HepG2 (cell line): ENCODE data around the gene HSCB. TPM values are rescaled to one million over a fixed set of nuclear protein-coding genes. Genes with fewer than 3 reads are reported as not detected.

Experiments
- JUNB ChIP-seq: sonication (generic); formaldehyde crosslinking; IDR thresholded peaks from 2 replicates; pipeline ENCODE4 v1.8.0; 2022; ENCODE audit warnings: missing genetic modification reagents, mild to moderate bottlenecking, borderline replicate concordance
- MAZ ChIP-seq, 2 experiments: sonication (generic) in 1 of 2; formaldehyde crosslinking in 1 of 2; IDR thresholded peaks; 2 replicates each; pipeline versions ENCODE4 v1.5.0 to v1.6.1; 2012 to 2020; ENCODE audit warnings: low read depth in 2 of 2, mild to moderate bottlenecking in 2 of 2, borderline replicate concordance in 1 of 2, improper control_type of control experiment in 1 of 2, low read length in 1 of 2, missing genetic modification reagents in 1 of 2, moderate library complexity in 1 of 2
- MEIS1 ChIP-seq: sonication (generic); formaldehyde crosslinking; IDR thresholded peaks from 2 replicates; pipeline ENCODE4 v1.9.0; 2021; ENCODE audit warnings: mild to moderate bottlenecking, missing genetic modification reagents, moderate library complexity, borderline replicate concordance
- MNT ChIP-seq: fragments of 450-650 bp; IDR thresholded peaks from 2 replicates; pipeline ENCODE4 v1.6.1; 2016
- NFYC ChIP-seq: IDR thresholded peaks from 2 replicates; pipeline ENCODE4 v1.6.1; 2016; ENCODE audit warnings: missing genetic modification reagents, missing compliant biosample characterization
- RARA ChIP-seq: IDR thresholded peaks from 2 replicates; pipeline ENCODE4 v1.6.1; 2016; ENCODE audit warnings: missing genetic modification reagents, missing compliant biosample characterization
- RERE ChIP-seq: IDR thresholded peaks from 2 replicates; pipeline ENCODE4 v1.6.1; 2016; ENCODE audit warnings: low read depth, missing genetic modification reagents, missing compliant biosample characterization
- ZNF235 ChIP-seq: sonication (generic); formaldehyde crosslinking; IDR thresholded peaks from 2 replicates; pipeline ENCODE4 v1.8.1; 2023; ENCODE audit warnings: mild to moderate bottlenecking, missing genetic modification reagents, borderline replicate concordance
- ZZZ3 ChIP-seq: sonication (generic); formaldehyde crosslinking; IDR thresholded peaks from 2 replicates; pipeline ENCODE4 v1.4.0; 2020; ENCODE audit warnings: missing genetic modification reagents, mild to moderate bottlenecking, borderline replicate concordance
- polyA plus RNA-seq, 8 experiments: library from polyadenylated mRNA; depleted of rRNA in 3 of 8; stranded (reverse) in 7 of 8; unstranded in 1 of 8; fragments of >200 nt; fragmentation: Illumina TruSeq in 4 of 8; extraction: Trizol in 4 of 8; gene quantifications; 2 replicates each; pipeline versions ENCODE4 v1.2.1 to v1.2.3, GENCODE V29; 2011 to 2016; ENCODE audit warnings: low read depth in 4 of 8, missing spikeins in 1 of 8, mixed read lengths in 1 of 8; ENCODE audit not compliant: insufficient read depth in 1 of 8
- total RNA-seq, 5 experiments: library from RNA; depleted of rRNA; stranded (reverse); fragments of >200 nt; fragmentation: Illumina TruSeq; extraction: Trizol; gene quantifications; 2 replicates each; pipeline ENCODE4 v1.2.3, GENCODE V29; 2016; ENCODE audit warnings: low read depth in 1 of 5
- TF ChIP-seq, protein P1 (sequence below): sonication (generic); formaldehyde crosslinking; IDR thresholded peaks from 2 replicates; pipeline ENCODE4 v1.8.1; 2023; ENCODE audit warnings: mild to moderate bottlenecking, moderate library complexity, missing genetic modification reagents

The HSCB gene
- total and polyA plus RNA-seq, 2 of the 13 experiments (the other 11 are each of a cell fraction or from before 2014, with no cell fraction given): 15.4 to 20.9 TPM

DNA sequence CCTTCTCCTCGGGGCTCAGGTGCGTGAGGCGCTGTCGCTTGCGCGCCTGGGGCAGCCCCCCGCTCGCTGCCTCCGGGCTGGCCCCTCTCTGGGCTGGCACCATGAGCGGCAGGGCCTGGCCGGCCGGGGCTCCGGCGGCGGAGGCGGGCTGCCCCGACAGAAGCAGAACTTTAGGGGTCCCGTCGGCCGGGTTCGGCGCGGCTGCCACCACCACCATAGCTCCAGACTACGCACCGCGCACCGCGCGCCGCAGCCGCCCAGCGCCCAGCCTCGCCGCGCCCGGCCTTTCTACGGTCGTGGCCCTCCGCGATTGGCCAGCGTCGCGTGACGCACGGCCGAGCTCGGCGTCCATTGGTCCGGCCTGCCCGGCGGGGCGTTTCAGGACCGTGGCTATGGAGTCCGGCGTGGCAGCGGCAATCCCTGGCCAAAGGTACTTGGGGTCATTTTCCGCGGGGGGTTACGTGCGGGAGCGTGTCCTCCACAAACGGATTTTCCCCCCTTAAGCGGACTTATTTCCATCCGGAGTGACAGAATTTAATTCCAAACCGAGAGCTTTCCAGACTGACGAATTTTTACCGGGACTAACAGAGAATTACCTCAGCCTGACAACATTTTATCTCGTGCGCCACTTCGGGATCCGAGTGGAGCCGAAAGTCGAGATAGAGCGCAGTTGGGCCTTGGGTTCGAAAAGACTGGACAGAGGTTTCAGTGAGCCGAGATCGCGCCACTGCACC, 58.6 kb downstream of the HSCB start, which contains the start of gene XBP1 (continued):
- no peak for TF ChIP-seq RERE (CRISPR knock-in tag)
- peak; percentile 18; the same call in 1 of the 2 replicates for TF ChIP-seq JUNB (CRISPR knock-in tag)
- TF ChIP-seq ZNF235 (CRISPR knock-in tag): 0 out of 2 replicates have a peak, but pooled peaks have one; percentile 26
- TF ChIP-seq, protein P1, sequence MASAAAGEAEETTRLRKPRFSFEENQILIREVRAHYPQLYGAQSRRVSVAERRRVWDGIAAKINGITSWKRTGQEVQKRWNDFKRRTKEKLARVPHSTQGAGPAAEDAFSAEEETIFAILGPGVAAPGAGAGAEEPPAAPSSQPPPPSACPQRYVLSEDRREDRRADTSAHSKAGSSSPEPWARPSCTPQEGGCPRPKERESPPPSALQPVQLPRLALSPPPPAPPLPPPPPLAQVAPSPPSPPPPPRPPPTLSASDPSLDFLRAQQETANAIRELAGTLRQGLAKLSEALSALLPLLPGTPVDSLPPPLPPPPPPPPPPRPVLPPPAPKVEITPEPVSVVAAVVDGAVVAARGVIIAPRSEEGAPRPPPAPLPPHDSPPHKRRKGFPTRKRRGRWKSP (CRISPR knock-in tag): peak; percentile 83; the same call in 1 of the 2 replicates
- TF ChIP-seq MAZ (IDR thresholded peaks at IDR 0.05; ENCODE audit: borderline replicate concordance, low read depth, low read length): no peak
- peak; percentile 61 for TF ChIP-seq MAZ (CRISPR knock-in tag; IDR thresholded peaks at IDR 0.05; ENCODE audit: low read depth)
- TF ChIP-seq NFYC (CRISPR knock-in tag): peak; percentile 89
- peak; percentile 39; the same call in 1 of the 2 replicates for TF ChIP-seq MEIS1 (CRISPR knock-in tag)
- peak; percentile 48; the same call in 1 of the 2 replicates for TF ChIP-seq RARA (CRISPR knock-in tag)
- no peak for TF ChIP-seq ZZZ3 (CRISPR knock-in tag)
- 0 out of 2 replicates have a peak, but pooled peaks have one; percentile 3 for TF ChIP-seq MNT
